OCI-LY3 (cell line): Measurements from ENCODE around the gene TRMT112.

Experiments used
- CTCF ChIP-seq: fragments of 200-600, 300-600 bp; sonication (generic); IDR thresholded peaks from 2 replicates; pipeline ENCODE4 v1.5.1; 2014; ENCODE audit warnings: antibody characterized with exemption, low read length, low read depth
- EZH2phosphoT487 ChIP-seq: fragments of 200-600 bp; shearing (Covaris generic); IDR thresholded peaks from 2 replicates; pipeline ENCODE4 v1.6.1; 2018; ENCODE audit warnings: antibody characterized with exemption, mixed run types, low read depth

GRCh38 chr11:64360448-64360921 is 43.1 kb upstream of the TRMT112 start:
- no peak for TF ChIP-seq EZH2phosphoT487
- TF ChIP-seq CTCF = no peak
